SK-N-SH (cell line): ENCODE data around the gene TUBD1. TPM values are rescaled to one million over a fixed set of nuclear protein-coding genes. Genes with fewer than 3 reads are reported as not detected.

Experiments
- CTCF ChIA-PET: fragments of 300-600, 350-600 bp; formaldehyde crosslinking; extraction: SDS; loops from one replicate; lab custom pipeline; 2021; lab: Yijun Ruan, JAX
- POLR2A ChIA-PET: fragments of 350-600 bp; sonication (Branson Sonifier 250); formaldehyde crosslinking; extraction: SDS; loops from one replicate; lab custom pipeline; 2020; ENCODE audit warnings: antibody characterized with exemption, inconsistent platforms; lab: Yijun Ruan, JAX
- DNase-seq: peaks from one replicate; pipeline ENCODE4 v3.0.0; 2012
- H2AFZ ChIP-seq: fragments of 200-600 bp; sonication (generic); 2 replicates; pipeline ENCODE4 v1.8.1; 2016; ENCODE audit warnings: antibody characterized with exemption, mild to moderate bottlenecking, low read depth
- H3F3A ChIP-seq: fragments of 200-600 bp; sonication (generic); replicated peaks from 2 replicates; pipeline ENCODE3; 2016; ENCODE audit warnings: antibody characterized with exemption, mild to moderate bottlenecking; ENCODE audit not compliant: insufficient read depth
- H3K27ac ChIP-seq, 2 experiments: fragments of 200-500 bp in 1 of 2; fragments of 200-600 bp in 1 of 2; sonication (Bioruptor generic) in 1 of 2; sonication (generic), shearing (Covaris generic) in 1 of 2; 2 replicates each; pipeline versions ENCODE4 v1.5.1 to v1.6.1; 2014 to 2016; ENCODE audit warnings: low read depth in 2 of 2, inconsistent platforms in 1 of 2, low read length in 1 of 2, mild to moderate bottlenecking in 1 of 2, mixed read lengths in 1 of 2
- H3K27me3 ChIP-seq: fragments of 200-600 bp; sonication (generic), shearing (Covaris generic); 2 replicates; pipeline ENCODE4 v1.6.1; 2016; ENCODE audit warnings: mixed run types; ENCODE audit not compliant: insufficient read depth
- H3K36me3 ChIP-seq, 2 experiments: fragments of 200-500 bp in 1 of 2; fragments of 200-600 bp in 1 of 2; sonication (Bioruptor generic) in 1 of 2; sonication (generic) in 1 of 2; replicated peaks in 1 of 2; 2 replicates each; pipeline versions ENCODE3 to v1.5.1; 2014 to 2016; ENCODE audit warnings: low read length in 1 of 2, mild to moderate bottlenecking in 1 of 2; ENCODE audit not compliant: insufficient read depth in 2 of 2, control insufficient read depth in 1 of 2
- H3K4me1 ChIP-seq, 2 experiments: fragments of 200-500 bp in 1 of 2; fragments of 200-600 bp in 1 of 2; sonication (Bioruptor generic) in 1 of 2; sonication (generic), shearing (Covaris generic) in 1 of 2; 2 replicates each; pipeline versions ENCODE4 v1.5.1 to v1.6.1; 2014 to 2016; ENCODE audit warnings: low read depth in 1 of 2, low read length in 1 of 2, mixed run types in 1 of 2; ENCODE audit not compliant: insufficient read depth in 2 of 2, control insufficient read depth in 1 of 2
- H3K4me2 ChIP-seq: fragments of 200-600 bp; sonication (generic), shearing (Covaris generic); 2 replicates; pipeline ENCODE4 v1.6.1; 2017; ENCODE audit warnings: mixed run types
- H3K4me3 ChIP-seq, 2 experiments: fragments of 200-500 bp in 1 of 2; fragments of 200-600 bp in 1 of 2; sonication (Bioruptor generic) in 1 of 2; sonication (generic), shearing (Covaris generic) in 1 of 2; 2 replicates each; pipeline versions ENCODE4 v1.5.1 to v1.8.1; 2014 to 2016; ENCODE audit warnings: low read depth in 2 of 2, inconsistent platforms in 1 of 2, low read length in 1 of 2, mild to moderate bottlenecking in 1 of 2, mixed read lengths in 1 of 2, moderate library complexity in 1 of 2
- H3K79me2 ChIP-seq: fragments of 200-600 bp; sonication (generic); 2 replicates; pipeline ENCODE4 v1.8.1; 2017; ENCODE audit warnings: mild to moderate bottlenecking; ENCODE audit not compliant: insufficient read depth
- H3K9ac ChIP-seq: fragments of 200-600 bp; sonication (generic); 2 replicates; pipeline ENCODE4 v1.6.1; 2017; ENCODE audit warnings: mixed run types
- H3K9me2 ChIP-seq: fragments of 200-600 bp; sonication (generic); 2 replicates; pipeline ENCODE4 v1.6.1; 2017; ENCODE audit warnings: mixed run types
- H3K9me3 ChIP-seq: fragments of 200-600 bp; sonication (generic); 2 replicates; pipeline ENCODE4 v1.6.1; 2017; ENCODE audit warnings: mixed run types, mild to moderate bottlenecking, moderate library complexity
- H4K20me1 ChIP-seq: fragments of 200-600 bp; sonication (generic); 2 replicates; pipeline ENCODE4 v1.6.1; 2017; ENCODE audit warnings: mild to moderate bottlenecking, mixed run types; ENCODE audit not compliant: insufficient read depth
- CHD2 ChIP-seq: fragments of 150-350 bp; IDR thresholded peaks from 2 replicates; pipeline ENCODE4 v1.6.1; 2018; ENCODE audit warnings: low read length; ENCODE audit not compliant: partially characterized antibody
- EZH2phosphoT487 ChIP-seq: fragments of 200-600 bp; sonication (generic); IDR thresholded peaks from 2 replicates; pipeline ENCODE4 v1.6.1; 2017; ENCODE audit warnings: low read depth, mixed run types, mild to moderate bottlenecking, antibody characterized with exemption, moderate library complexity, borderline replicate concordance
- JUND ChIP-seq: IDR thresholded peaks from 2 replicates; pipeline ENCODE4 v1.4.0; 2012
- NFIC ChIP-seq: IDR thresholded peaks from 2 replicates; pipeline ENCODE4 v1.4.0; 2012; ENCODE audit warnings: borderline replicate concordance
- NRF1 ChIP-seq: IDR thresholded peaks from 2 replicates; pipeline ENCODE4 v1.6.1; 2012; ENCODE audit warnings: low read depth, mild to moderate bottlenecking, low read length
- RAD21 ChIP-seq: IDR thresholded peaks from 2 replicates; pipeline ENCODE4 v1.6.1; 2012; ENCODE audit warnings: mild to moderate bottlenecking, low read length
- RCOR1 ChIP-seq: fragments of 150-350 bp; IDR thresholded peaks from 2 replicates; pipeline ENCODE4 v1.6.1; 2017; ENCODE audit warnings: antibody characterized with exemption, low read length
- SMC3 ChIP-seq: IDR thresholded peaks from 2 replicates; pipeline ENCODE4 v1.6.1; 2012; ENCODE audit warnings: low read depth, low read length, improper control_type of control experiment
- WGBS: methylation state at CpG from one replicate; pipeline ENCODE4 v1.1.6; 2017; ENCODE audit warnings: low lambda C conversion rate; 5-methylcytosine and 5-hydroxymethylcytosine counted together
- polyA plus RNA-seq, 3 experiments: library from polyadenylated mRNA; depleted of rRNA; stranded (reverse); fragments of >200 nt; gene quantifications; 2 replicates each; pipeline ENCODE4 v1.2.3, GENCODE V29; 2012
- TF ChIP-seq, protein P1 (sequence below): IDR thresholded peaks from 2 replicates; pipeline ENCODE4 v1.4.0; 2012; ENCODE audit warnings: low read depth, borderline replicate concordance
- TF ChIP-seq, protein P2 (sequence below): IDR thresholded peaks from 2 replicates; pipeline ENCODE4 v1.4.0; 2012; ENCODE audit warnings: low read depth
- TF ChIP-seq, protein P3 (sequence below): IDR thresholded peaks from 2 replicates; pipeline ENCODE4 v1.4.0; 2012; ENCODE audit warnings: low read depth, borderline replicate concordance

TUBD1 gene
- polyA plus RNA-seq, 1 of the 3 experiments (the other 2 are of a cell fraction) = 3.2 TPM

DNA sequence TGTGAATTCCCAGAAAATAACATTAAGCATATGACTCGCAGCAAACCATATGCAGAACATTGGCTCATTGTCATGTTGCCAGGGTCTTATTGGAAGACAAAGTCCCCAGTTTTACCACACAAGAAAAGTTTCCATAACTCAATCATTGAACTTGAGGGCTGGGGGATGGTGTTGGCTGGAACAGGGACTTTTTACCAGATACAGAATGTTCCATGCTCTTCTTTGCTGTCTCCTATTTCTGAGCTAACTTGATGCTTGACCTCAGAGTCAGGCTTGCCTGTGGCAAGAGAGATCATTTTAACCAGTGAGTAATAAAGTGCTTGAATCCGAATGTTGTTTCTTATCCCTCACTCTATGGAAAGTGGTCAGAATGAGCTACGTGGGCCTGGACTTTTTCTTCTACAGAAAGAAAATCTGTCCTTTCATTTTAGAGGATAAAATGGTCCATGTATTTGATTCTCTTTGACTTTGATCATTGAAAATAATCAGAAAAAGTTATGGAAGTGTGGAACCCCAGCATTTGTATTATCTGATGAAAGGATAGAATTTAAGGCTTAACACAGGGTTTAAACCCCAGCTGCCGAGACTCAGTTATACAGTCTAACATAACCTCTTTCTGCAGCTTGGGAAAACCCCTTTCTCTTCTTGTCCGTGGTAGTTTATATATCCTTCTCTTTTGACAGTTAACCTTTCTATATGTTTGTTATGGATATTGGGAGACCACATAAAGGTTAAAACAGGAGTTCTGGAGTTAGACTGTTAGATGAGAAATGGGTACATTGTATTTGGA, 67.0 kb downstream of the TUBD1 start (continued):
- TF ChIP-seq, protein P1, sequence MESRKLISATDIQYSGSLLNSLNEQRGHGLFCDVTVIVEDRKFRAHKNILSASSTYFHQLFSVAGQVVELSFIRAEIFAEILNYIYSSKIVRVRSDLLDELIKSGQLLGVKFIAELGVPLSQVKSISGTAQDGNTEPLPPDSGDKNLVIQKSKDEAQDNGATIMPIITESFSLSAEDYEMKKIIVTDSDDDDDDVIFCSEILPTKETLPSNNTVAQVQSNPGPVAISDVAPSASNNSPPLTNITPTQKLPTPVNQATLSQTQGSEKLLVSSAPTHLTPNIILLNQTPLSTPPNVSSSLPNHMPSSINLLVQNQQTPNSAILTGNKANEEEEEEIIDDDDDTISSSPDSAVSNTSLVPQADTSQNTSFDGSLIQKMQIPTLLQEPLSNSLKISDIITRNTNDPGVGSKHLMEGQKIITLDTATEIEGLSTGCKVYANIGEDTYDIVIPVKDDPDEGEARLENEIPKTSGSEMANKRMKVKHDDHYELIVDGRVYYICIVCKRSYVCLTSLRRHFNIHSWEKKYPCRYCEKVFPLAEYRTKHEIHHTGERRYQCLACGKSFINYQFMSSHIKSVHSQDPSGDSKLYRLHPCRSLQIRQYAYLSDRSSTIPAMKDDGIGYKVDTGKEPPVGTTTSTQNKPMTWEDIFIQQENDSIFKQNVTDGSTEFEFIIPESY = 0 out of 2 replicates have a peak, but pooled peaks have one; percentile 7
- no peak for TF ChIP-seq RCOR1

DNA sequence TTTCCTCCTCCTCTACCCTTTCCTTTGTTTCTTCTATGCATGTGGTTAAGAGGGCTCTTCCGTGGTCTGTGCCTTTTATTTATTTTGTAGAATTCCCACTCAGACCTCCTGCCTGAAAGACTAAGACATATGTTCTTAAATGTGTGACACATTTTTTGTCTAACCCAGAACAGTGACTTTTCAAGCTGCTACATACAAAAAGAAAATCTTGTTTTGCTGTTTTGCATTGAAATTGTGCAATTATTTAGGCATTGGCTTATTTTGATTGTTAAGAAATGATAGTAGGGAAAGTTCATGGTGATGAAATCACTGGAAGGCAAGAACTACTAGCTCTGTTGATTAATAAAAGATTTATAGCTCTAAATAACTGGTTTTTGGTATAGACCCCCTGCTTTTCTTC, 76.8 kb downstream of the TUBD1 start:
- Histone ChIP-seq H3K27ac (peak overlapping the region in 1 of 2 experiments; percentile 27; a peak in 2 of 4 replicates), H4K20me1 (no peaks in the 10 kb centered on the region), H2AFZ (no peak overlapping the region), H3K36me3 (peaks cover 13 to 37% of the 10 kb centered on the region in 2 experiments), H3K4me3 (no peak overlapping the region), H3K4me1 (peaks cover 0 to 7% of the 10 kb centered on the region in 2 experiments; a peak in 2 of 4 replicates), H3K27me3 (no peaks in the 10 kb centered on the region), H3F3A (peaks cover 25% of the 10 kb centered on the region), H3K9ac (no peak overlapping the region), H3K9me3 (no peaks in the 10 kb centered on the region)
- 87% methylated on average over 1 of the region's 1 CpG for WGBS
- POLR2A ChIA-PET = no interaction called here
- no peak for DNase-seq
- no peak for TF ChIP-seq RAD21
- TF ChIP-seq CHD2 = no peak
- TF ChIP-seq, protein P2, sequence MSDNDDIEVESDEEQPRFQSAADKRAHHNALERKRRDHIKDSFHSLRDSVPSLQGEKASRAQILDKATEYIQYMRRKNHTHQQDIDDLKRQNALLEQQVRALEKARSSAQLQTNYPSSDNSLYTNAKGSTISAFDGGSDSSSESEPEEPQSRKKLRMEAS = no peak
- TF ChIP-seq, protein P3, sequence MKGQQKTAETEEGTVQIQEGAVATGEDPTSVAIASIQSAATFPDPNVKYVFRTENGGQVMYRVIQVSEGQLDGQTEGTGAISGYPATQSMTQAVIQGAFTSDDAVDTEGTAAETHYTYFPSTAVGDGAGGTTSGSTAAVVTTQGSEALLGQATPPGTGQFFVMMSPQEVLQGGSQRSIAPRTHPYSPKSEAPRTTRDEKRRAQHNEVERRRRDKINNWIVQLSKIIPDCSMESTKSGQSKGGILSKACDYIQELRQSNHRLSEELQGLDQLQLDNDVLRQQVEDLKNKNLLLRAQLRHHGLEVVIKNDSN = no peak
- TF ChIP-seq SMC3 = no peak
- no peak for TF ChIP-seq NRF1
- TF ChIP-seq NFIC = no peak
- no peak for TF ChIP-seq JUND
- no peak for TF ChIP-seq EZH2phosphoT487
- TF ChIP-seq, all 33 proteins: peak for 0
- Histone ChIP-seq H3K9me2 (no peaks in the 10 kb centered on the region), H3K79me2 (0 out of 2 replicates have a peak, but pooled peaks cover 2% of the 10 kb centered on the region), H3K4me2 (no peak overlapping the region)
- CTCF ChIA-PET = interaction anchor here (1.0 kb wide), 2 partner anchors 11 to 16 kb away, joined by 3 read pairs; no protein-coding TSS in a partner anchor
